Measurements from ENCODE around the gene SPRYD4.
"Not testable (repeated sequence)": the region's sequence is repeated elsewhere in the genome, so short reads cannot be mapped to it uniquely, and the experiment has no call there.

Gene SPRYD4

GRCh38 chr12:56477521-56478225, 9.3 kb downstream of the SPRYD4 start:
- no peak for DNase-seq

DNA sequence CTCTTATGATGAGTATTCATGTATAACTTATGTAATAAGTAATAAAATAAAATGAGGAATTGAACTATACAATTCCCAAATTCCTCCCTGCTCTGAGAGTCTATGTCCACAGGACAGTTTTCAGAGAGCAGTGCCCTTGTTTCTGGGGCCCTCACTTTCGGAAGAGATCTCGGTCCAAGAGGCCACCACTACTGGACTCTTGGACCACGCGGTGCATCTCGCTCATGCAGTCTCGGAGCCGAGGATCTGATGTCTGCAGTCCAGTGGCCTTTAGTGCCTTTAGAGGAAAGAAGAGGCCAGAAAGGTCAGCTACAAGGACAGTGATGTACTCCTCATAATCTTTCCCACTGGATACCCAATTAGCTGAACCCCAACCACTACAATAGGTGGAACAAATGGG, 11.2 kb downstream of the SPRYD4 start:
- DNase-seq: no peak

DNA sequence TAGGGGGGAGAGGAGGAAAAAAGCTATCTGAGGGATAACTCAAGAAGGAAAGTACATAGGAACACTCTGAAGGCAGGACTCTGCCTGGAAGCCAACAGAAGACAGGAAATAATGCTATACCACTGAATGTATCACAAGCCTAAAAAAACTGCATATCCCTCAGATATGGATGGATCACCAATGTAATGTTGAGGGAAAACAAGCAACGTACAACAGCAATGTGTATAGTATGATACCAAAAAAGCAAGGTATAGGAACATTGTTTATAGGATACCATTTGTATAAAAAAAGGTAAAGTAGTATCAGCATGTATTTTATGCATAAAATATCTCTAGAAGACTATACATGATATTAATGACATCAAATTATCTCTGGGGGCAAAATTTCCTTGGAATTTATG, 16.2 kb downstream of the SPRYD4 start:
- DNase-seq: no peak

- no peak for DNase-seq
Observed at GRCh38 chr12:56486694-56487093, 18.3 kb downstream of the SPRYD4 start.

- peak; percentile 28 to 51 for DNase-seq
Observed at GRCh38 chr12:56487448-56488040, 19.2 kb downstream of the SPRYD4 start.

- peak; percentile 80 to 83 for DNase-seq
Observed at GRCh38 chr12:56488041-56488955, 19.9 kb downstream of the SPRYD4 start, which contains the start of gene GLS2. Gene GLS2 (minus strand): TSS chr12:56488161. CDS start chr12:56488118, 43 bp downstream.

DNA sequence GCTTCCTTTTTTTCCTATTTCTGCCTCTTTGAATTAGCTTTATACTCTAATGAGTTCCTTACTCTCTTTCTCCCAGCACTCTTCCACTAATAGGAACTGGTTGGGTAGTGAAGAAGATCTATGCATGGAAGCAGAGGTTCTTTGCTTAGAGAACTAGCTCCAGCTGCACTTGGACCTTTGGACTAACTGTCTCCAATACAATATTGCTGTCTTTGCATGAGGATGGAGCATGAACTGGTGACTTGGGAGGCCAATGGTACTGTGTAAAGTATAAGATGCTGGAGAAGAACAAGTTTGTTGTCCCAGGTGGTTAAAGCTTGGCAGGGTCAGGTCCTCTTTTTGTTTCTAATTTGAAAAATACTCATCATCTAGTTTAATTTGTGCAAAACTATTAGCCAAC, 22.0 kb downstream of the SPRYD4 start:
- DNase-seq: no peak

GRCh38 chr12:56493409-56494105, 25.2 kb downstream of the SPRYD4 start:
- not testable (repeated sequence) for DNase-seq

DNA sequence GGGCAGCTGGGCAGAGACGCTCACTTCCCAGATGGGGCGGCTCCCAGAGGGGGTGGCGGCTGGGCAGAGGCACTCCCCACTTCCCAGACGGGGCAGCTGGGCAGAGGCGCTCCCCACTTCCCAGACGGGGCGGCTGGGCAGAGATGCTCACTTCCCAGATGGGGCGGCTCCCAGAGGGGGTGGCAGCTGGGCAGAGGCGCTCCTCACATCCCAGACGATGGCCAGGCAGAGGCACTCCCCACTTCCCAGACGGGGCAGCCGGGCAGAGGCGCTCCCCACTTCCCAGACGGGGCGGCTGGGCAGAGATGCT, 25.7 kb downstream of the SPRYD4 start:
- not testable (repeated sequence) for DNase-seq

GRCh38 chr12:56494481-56494880, 26.1 kb downstream of the SPRYD4 start:
- not testable (repeated sequence) for DNase-seq

GRCh38 chr12:56496704-56497103, 28.3 kb downstream of the SPRYD4 start:
- not testable (repeated sequence) for DNase-seq

- DNase-seq: not testable (repeated sequence)
Observed at GRCh38 chr12:56498126-56498902, 29.9 kb downstream of the SPRYD4 start.

- not testable (repeated sequence) for DNase-seq
Observed at GRCh38 chr12:56499452-56499851, 31.1 kb downstream of the SPRYD4 start.

GRCh38 chr12:56499879-56500278, 31.5 kb downstream of the SPRYD4 start:
- DNase-seq: not testable (repeated sequence)

DNA sequence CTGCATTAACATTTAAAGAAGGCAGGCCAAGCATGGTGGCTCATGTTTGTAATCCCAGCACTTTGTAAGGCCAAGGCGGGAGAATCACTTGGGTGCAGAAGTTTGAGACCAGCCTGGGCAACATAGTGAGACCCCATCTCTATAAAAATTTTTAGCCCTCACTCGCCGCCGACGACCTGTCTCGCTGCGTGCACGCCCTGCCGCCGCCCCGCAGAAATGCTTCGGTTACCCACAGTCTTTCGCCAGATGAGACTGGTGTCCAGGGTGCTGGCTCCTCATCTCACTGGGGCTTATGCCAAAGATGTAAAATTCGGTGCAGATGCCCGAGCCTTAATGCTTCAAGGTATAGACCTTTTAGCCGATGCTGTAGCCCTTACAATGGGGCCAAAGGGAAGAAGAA, 42.4 kb downstream of the SPRYD4 start:
- DNase-seq: no peak

DNA sequence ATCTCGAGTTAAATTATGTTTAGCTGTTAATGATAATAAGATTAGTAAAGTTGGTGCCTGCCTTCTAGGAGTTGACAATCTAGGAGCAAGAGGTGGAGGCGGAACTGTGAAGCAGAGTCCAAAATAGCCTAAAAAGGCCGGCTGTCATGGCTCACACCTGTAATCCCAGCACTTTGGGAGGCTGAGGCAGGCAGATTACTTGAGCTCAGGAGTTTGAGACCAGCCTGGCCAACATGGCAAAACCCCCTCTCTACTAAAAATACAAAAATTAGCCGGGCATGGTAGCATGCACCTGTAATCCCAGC, 45.6 kb downstream of the SPRYD4 start:
- DNase-seq: not testable (repeated sequence)

DNA sequence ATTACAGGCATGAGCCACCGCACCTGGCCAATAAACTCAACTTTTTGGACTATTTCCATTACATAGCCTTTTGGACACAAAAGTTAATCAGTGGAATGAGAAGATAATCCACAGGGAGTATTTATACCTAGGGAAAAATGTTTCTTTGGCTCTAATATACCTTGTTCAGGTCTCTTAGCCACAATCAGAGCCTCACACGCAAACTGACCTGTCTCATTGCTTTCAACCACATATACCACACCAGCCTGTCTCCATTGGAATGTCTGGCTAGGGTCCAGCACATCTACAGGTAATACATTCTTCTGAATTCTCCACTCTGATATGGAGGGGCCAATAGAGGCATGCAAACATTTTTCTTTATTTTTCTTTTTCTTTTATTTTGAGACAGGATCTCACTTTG, 49.5 kb downstream of the SPRYD4 start:
- DNase-seq: no peak

DNA sequence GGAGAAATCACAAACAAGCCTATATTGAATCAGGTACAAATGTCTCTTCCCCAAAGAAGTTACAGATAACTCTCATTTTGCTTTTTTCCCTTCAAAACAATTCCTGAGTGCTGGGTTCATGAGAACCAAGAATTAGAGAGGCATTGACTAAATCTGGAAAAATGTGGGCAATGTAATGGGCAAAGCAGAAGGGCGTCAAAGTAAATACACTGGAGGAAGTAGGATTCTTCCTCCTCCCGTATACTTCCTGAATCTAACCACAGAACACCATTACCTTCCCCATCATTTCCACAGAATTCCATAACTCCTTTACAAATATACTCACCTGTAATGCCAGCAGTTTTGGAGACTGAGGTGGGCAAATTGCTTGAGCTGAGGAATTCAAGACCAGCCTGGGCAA, 50.2 kb downstream of the SPRYD4 start:
- no peak for DNase-seq

GRCh38 chr12:56520048-56520447, 51.7 kb downstream of the SPRYD4 start:
- no peak for DNase-seq

- no peak for DNase-seq
Observed at GRCh38 chr12:56520506-56520905, 52.1 kb downstream of the SPRYD4 start.

- no peak for DNase-seq
Observed at GRCh38 chr12:56521209-56521589, 52.8 kb downstream of the SPRYD4 start.

GRCh38 chr12:56521590-56522371, 53.4 kb downstream of the SPRYD4 start, which contains the start of gene RBMS2:
Gene RBMS2 (plus strand): TSS chr12:56521820. CDS start chr12:56522024, 204 bp downstream.
- peak; percentile 21 to 32 for DNase-seq

All from NCI-H1930 (cell line).